ENCODE measurements around the gene TAGLN3.

Gene TAGLN3

GRCh38 chr3:112048911-112049310 is 50.2 kb downstream of the TAGLN3 start:
- DNase-seq (ENCODE audit: low read depth): no peak

DNA sequence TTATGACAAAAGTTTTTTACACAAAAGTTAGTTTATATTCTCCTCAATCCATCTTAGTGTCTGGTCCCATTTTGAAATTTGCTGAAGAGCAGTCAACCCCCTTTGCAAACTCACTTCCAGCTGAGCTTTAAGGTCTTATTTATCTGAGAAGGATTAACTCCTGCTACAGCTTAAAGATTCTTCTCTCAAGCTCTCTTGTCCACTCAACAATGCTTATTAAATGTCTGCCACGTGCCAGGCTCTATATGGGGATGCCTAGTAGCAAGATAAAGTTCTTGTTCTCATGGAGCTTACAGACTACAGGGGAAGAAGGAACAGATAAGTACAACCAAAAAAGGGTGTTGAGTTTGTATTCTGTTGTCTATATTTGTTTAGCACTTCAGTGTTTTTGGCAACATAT is 54.5 kb downstream of the TAGLN3 start:
- DNase-seq (ENCODE audit: low read depth): no peak

- peak; percentile 60 for DNase-seq (ENCODE audit: low read depth)
Observed at GRCh38 chr3:112056451-112056929, 57.8 kb downstream of the TAGLN3 start.

DNA sequence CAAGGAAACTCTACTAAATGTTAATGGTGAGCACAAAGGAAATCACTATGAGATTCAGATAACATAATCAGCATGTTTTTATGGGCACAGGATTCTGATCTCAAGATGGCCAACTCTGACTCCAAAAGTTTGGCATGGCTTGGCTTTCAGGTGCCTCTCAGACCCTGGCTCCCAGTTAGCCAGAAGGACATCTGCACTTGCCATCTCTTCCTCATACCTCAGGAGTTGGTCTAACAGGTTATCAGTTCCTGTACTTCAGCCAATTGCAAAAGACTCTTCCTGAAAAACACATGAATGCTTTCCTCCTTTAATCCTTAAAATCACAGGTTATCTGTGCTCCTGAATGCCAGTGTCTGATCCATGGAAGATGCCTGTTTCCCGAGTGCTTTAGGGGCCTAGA is 60.8 kb downstream of the TAGLN3 start:
- no peak for DNase-seq (ENCODE audit: low read depth)

GRCh38 chr3:112061152-112061551 is 62.4 kb downstream of the TAGLN3 start:
- DNase-seq (ENCODE audit: low read depth): no peak
